Activated CD4-positive, alpha-beta T cell treated with anti-CD3 and anti-CD28 coated beads for 24 hours (primary cell): Measurements from ENCODE around the gene E4F1.

Source experiments
- DNase-seq, 2 donors: peaks; one replicate each; pipeline ENCODE4 v3.0.0-alpha.2; 2020; ENCODE audit warnings: low read depth in 2 of 2

E4F1 gene

DNA sequence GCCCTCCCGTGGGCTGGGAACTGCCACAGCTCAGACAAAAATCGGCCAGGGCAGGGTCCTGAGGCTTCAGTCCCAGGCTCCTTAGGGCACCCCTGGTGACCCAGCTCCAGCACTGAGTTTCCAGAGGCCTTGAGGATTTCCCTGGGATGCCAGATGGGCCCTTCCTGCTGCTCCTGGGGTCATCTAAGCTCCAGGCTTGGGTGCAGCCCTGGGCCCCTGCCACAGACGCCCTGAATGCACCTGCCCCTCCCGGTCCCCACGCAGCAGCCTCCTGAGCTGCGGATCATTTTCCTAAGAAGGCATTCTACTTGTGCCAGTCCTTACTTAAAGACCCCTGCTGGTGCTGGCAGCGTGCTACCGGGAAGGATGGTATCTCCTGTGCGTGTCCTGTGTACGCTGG, 50.5 kb downstream of the E4F1 start:
- DNase-seq = no peak

DNA sequence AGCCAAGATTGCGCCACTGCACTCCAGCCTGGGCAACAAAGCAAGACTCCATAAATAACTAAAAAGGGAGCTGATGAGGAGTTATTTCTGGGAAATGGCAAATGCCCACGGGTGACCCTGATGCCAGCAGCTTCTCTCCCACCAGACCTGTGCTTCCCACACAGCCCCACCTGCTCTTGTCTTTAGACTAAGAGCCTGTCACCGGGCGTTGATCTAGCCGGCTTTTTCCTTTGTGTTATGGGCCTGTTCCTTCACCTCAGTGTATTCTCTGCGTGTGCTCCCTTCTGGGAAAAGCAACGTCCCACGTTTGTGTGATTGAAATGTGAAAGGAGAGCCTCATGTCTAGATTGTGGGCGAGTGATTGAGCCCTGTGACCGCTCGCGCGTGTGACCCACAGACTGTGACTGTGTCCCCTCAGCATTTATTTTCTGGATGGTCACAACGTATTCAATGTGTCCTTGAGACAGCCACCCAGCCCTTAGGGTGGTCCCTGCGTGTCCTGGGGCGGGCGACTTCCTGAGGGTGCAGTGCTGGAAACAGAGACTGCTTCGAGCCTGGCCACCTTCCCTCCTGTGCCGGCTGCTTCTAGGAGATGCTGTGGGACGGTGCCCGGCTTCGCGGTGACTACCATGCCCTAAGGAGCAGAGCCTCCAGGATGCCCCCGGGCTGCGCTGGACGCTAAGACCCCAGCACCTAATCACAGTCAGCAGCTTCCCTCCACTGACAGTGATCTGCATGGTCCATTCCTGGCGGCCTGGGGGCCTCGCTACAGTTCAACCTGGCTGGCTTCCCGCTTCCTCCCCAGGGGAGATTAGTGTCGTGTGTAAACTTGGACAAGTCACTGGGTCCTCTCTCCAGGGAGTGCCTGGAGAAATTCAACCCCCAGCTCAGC, 52.3 kb downstream of the E4F1 start:
- no peak for DNase-seq

DNA sequence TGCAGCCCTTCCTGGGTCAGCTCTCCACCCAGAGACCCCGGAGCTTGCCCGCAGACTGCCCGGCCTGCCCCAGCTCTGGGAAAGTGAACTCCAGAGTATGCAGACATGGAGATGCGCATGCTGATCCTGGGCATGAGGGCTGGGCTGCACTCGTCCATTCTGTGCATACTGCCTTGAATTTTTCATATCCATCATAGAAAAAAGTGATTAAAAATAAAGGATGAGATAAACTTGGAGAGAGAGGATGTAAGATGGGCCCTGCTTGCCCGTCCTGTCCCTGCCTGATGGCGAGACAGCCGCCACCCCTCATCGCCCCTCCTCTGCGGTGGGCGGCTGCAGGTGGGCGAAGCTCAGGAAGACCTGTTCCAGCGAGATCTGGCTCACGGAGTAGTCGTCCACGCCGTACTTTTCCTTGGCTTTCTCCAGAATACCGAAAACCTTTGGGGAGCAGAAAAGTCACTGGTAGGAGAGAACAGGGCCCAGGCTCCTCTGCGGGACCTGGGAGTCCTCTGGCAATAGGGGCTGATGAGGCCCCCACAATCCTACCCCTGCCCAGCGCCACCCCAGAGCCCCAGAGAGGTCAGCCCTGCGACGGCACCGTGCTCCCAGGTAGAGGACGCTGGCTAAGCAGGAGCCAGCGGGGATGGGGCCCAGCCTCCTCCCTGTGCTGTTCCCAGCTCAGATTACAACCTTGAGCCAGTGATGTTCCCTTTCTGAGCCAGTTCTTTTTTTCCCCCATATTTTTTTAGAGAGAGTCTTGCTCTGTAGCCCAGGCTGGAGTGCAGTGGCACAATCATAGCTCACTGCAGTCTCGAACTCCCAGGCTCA, 53.2 kb downstream of the E4F1 start:
- no peak for DNase-seq

DNA sequence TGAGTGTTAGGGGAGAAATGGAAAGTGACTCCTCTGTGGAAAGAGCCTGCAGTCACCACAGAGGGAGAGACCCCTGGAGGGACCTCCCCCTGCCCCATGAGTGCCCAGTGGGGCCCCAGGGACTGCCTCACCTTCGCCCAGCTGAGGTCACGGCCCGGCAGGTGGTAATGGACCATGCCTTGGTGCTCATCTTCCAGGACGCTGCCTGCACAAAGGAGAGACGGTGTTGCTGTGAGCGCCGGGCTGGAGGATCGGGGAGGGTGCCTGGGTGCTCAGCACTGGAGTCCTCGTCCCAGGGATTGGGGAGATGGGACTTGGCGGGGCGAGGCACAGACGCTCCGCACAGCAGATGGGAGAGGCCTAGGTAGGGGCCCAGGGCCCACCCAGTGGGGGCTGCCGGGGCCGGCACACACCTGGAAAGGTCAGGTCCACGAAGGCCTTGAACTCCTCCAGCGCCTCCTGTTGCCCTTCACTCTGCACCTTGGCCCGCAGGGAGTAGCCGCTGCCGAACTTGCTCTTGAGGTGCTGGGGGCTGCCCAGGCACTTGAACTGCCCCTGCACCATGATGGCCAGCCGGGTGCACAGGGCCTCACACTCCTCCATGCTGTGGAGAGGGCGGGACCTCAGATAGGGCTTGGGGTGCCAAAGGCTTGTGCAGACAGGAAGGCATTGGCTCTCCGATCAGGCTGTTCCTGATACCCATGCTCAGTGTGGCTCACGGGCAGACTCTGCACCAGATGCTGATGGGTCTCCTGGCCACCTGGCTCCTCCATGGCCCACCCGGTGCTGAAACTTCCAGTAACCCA, 54.3 kb downstream of the E4F1 start:
- DNase-seq = no peak

DNA sequence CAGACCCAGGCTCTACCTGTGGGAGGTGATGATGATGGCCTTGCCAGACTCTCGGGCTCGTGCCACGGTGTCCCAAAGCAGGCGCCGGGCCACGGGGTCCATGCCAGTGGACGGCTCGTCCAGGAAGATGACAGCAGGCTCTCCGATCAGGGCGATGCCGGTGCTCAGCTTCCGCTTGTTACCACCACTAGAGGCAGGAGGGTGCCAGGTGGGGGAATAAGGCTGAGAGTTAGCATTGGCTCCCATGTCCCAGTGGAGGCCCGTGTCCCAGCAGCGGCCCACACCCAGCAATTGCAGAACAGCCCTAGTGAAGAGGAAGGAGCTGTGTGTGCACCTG, 54.8 kb downstream of the E4F1 start:
- DNase-seq = no peak

DNA sequence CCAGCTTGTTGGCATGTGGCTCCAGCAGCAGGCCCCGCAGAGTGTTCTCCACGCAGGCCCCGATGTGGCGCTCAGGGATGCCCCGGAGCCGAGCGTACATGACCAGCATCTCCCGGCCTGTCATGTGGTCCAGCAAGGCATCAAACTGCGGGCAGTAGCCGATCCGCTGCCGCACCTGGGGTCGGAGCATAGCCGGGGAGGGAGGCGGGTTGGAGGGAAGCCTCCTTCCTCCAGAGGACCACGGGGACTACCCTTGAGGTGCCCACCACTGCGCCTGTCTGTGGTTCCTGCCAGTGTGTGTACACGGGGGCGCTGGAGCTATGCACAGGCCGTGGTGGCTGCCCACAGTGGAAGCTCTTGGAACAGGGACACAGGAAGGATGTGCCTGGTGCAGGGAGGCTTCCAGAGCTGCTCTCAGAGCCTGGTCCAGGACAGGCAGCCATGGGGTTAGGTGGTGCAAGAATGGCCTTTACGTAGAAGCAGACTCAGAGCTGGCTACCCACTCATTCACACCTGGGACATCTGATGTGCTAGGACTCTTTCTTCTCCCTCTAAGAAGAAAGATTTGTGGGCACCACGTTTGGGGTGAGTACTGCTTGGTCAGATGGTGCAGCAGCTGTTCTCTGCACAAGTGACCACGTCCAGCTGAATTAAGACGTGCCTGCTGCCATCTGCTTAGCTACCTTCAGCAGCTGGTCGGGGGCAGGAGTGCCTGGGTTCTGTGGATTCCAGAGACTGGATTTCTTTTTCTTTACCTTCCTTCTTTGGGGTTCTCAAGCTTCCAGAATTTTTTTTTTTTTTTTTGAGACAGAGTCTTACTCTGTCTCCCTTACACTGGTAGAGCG, 55.8 kb downstream of the E4F1 start:
- DNase-seq = no peak

DNA sequence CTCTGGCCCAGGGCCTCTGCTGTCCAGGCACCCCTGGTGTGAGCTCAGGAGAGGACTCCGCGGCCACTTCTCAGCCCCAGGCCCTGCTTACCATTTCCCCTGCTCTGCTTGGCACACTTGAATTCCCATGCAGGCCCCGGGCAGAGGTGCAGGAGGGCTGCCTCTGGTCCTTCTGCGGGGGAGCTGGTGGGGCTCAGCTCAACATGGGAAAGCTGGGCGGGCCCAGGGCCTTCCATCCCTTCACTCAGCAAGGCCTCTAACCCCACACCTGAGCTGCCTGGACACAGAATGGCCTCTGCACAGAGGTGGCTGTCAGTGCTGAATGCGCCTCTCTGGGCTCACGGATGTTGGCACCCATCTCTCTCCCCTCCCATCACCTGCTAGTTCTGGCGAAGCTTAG, 57.1 kb downstream of the E4F1 start:
- no peak for DNase-seq

DNA sequence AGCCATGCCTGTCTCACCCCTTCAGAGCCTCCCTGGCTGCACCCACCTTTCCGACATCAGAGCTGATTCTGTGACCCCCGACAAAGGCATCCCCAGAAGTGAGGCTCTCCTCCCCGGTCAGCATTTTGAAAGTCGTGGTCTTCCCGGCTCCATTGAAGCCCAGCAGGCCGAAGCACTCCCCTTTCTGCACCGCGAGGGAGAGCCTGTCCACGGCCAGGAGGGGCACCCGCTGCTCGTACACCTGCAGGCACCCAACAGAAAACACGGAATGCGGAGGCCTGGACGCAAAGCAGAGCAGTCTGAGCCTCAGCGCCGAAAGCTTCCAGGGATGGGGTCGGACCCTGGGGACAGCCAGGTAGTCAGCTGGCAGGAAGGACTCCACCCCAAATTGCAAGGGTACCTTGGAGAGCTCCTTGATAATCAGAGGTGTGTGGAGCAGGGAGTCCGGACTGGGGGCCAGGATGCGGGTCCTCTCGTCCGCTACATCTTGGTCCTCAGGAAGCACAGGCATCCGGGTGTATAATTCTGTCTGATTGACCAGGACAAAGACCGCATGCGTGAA, 57.7 kb downstream of the E4F1 start:
- DNase-seq = no peak

DNA sequence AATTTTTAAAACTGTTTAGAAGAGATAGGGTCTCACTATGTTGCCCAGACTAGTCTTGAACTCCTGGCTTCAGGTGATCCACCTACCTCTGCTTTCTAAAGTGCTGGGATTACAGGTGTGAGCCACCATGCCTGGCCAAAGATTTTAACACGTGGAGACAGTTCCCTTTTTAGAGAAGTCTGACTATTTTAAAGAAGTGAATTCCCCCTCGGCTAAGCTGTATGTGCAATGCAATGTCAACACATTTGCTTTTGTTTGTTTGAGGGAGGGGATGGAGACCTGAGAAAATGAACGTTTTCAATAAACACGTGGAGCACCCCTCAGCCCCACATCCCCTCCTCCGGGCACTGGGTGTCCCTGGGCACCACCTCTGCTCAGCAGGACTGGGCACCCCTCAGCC, 58.9 kb downstream of the E4F1 start:
- no peak for DNase-seq

DNA sequence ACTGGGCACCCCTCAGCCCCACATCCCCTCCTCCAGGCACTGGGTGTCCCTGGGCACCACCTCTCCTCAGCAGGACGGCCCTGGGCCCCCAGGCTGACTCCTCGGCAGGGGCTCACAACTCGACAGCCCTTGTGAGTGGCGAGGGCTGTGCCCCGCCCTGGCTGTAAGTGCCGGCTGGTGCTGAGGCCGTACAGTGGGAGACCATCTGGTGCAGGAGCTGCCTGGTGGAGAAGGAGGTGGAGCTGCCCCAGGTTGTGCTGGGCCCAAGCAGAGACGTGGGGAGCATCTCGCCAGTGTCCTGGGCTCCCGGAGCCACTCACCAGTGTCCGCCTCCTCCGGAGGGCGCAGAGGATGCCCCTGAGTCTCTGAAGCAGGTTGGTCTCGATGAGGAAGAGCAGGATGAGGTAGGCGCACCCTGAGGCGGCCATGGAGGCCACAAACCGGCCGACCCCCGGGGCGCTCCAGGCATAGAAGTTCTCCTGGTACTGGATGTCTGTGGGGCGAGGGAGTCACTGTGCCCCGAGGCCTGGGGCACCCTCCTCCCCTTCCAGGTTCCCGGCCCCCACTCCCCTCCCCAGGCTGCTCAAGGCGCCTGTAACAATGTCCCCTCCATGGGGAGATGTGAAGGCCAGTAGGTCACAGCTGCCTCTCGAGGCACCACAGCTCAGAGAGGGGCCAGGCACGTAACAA, 59.6 kb downstream of the E4F1 start:
- DNase-seq = no peak

DNA sequence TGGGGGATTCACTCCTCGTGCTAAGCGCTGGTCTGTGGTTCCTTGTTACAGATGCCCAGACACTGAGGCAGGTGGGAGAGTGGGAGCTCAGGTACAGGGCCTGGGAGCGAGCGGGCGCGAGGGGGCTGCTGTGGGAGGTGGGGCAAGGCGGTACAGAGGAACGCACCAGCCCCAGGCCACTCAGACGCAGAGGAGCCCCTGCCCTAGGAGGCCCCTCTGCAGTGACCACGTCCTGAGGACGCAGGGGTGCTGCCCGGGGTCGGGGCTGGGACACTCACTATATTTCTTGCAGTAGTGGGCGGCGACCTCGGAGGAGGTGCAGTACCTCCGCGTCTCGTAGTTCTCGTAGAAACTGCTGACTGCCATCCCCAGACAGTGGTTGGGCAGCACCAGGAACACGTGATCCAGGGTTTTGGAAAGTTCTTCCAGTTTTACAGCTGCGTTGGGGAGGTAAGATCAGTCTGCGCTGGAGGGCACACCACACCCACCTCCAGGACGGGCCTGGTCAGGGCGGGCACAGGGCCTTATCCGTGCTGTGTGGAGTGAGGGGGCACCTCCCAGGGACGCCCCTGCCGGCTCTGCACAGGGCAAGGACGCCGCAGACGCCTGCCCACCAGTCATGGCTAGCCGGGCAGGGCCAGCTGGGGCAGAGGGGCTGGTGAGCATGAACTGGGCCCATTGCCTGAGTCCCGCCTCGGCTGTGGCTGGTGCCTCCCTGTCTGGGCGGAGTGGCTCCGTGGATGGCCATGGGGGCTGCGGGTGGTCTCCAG, 60.8 kb downstream of the E4F1 start:
- no peak for DNase-seq

DNA sequence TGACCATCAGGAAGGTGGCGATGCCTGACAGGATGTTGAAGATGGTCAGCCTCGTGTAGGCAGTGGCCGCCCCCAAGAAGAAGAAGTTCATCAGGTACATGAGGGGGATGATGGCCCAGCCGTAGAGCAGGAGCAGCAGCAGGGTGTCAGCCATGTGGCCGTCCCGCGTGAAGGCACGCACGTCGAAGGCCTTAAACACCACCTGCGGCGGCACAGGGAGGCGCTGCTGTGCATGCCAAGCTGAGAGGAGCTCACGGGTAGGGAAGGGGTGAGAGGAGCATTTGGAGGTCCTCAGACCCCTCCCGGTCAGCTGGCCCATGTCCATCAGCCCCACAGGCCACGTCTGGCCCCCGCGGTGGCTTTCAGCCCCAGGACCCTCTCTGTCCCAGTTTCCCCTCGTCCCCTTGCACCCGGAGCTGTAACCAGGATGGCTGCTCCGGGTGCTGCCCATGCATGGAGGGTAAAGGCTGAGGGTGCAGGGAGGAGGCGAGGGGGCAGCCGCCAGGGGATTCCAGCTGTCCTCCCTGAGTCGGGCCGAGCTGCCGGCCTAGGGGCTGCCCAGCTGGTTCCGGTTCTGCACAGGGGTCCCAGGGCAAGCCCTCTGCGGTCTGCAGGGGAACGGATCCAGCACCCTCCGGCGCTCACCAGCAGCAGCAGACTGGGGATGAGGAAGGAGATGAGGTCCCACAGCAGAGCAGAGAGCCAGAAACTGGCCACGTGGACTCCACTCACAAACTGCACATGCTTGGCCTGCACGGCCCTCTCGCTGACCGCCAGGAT, 61.6 kb downstream of the E4F1 start:
- no peak for DNase-seq
